GM12878 (cell line): Measurements from ENCODE around the gene KRT80. TPM values are rescaled to one million over a fixed set of nuclear protein-coding genes. Genes with fewer than 3 reads are reported as not detected.
A peak's percentile ranks its signal among the peaks of the same experiment; 100 is the strongest.

Experiments used
- ATAC-seq: fragments of 200-7000 bp; cut with Tn5 transposase; 3 replicates; pipeline ENCODE4 v1.9.1; 2020; ENCODE audit warnings: mild to moderate bottlenecking, moderate library complexity
- BruUV-seq: library from RNA; stranded (reverse); fragments of 400-500 nt; replicated peaks from 2 replicates; lab custom pipeline; 2021; lab: Mats Ljungman, UMichigan
- CTCF ChIA-PET: fragments of 300-600 bp; sonication (Branson Sonifier 250); formaldehyde crosslinking; extraction: SDS; loops from one replicate; lab custom pipeline; 2021; ENCODE audit warnings: inconsistent platforms; lab: Yijun Ruan, JAX
- POLR2A ChIA-PET: fragments of 350-600 bp; formaldehyde crosslinking; extraction: SDS; loops from one replicate; lab custom pipeline; 2021; ENCODE audit warnings: inconsistent platforms; lab: Charles Lee
- RAD21 ChIA-PET: fragments of 300-600 bp; sonication (Branson Sonifier 250); formaldehyde crosslinking; loops from one replicate; lab custom pipeline; 2023; ENCODE audit warnings: antibody characterized with exemption; ENCODE audit not compliant: unreplicated experiment; lab: Charles Lee
- SMC1A ChIA-PET: fragments of 300-600 bp; sonication (Branson Sonifier 250); formaldehyde crosslinking; loops from one replicate; lab custom pipeline; 2023; ENCODE audit not compliant: unreplicated experiment, uncharacterized antibody; lab: Charles Lee
- DNase-seq: peaks from one replicate; pipeline ENCODE4 v3.0.0-alpha.2; 2011; ENCODE audit warnings: low read depth, low spot score
- FAIRE-seq: peaks from 3 replicates; lab custom pipeline; 2011; peaks lifted over from hg19 to GRCh38; lab: Jason Lieb, UNC
- H2AFZ ChIP-seq: 2 replicates; pipeline ENCODE4 v1.6.0; 2011; ENCODE audit warnings: low read depth, low read length, control low read depth; ENCODE audit not compliant: control insufficient read depth
- H3K27ac ChIP-seq: 2 replicates; pipeline ENCODE4 v1.5.1; 2011; ENCODE audit warnings: control low read depth; ENCODE audit not compliant: control insufficient read depth, insufficient read depth
- H3K27me3 ChIP-seq, 2 experiments: replicated peaks in 1 of 2; 2 replicates each; pipeline versions ENCODE4 v1.6.0 to v1.6.1; 2011; ENCODE audit warnings: low read length in 1 of 2; ENCODE audit not compliant: control insufficient read depth in 2 of 2, insufficient read depth in 2 of 2
- H3K36me3 ChIP-seq, 2 experiments: 2 replicates each; pipeline ENCODE4 v1.5.1; 2011; ENCODE audit warnings: low read length in 1 of 2; ENCODE audit not compliant: control insufficient read depth in 2 of 2, insufficient read depth in 2 of 2
- H3K4me1 ChIP-seq: 2 replicates; pipeline ENCODE4 v1.6.1; 2011; ENCODE audit warnings: mild to moderate bottlenecking, low read length, moderate library complexity, mixed read lengths; ENCODE audit not compliant: control insufficient read depth, insufficient read depth
- H3K4me2 ChIP-seq: 2 replicates; pipeline ENCODE4 v1.6.0; 2011; ENCODE audit warnings: control low read depth; ENCODE audit not compliant: control insufficient read depth, insufficient read depth
- H3K4me3 ChIP-seq: fragments of 200-600 bp; sonication (generic); 2 replicates; pipeline ENCODE4 v1.5.1; 2016
- H3K79me2 ChIP-seq: 2 replicates; pipeline ENCODE4 v1.6.0; 2011; ENCODE audit warnings: low read length; ENCODE audit not compliant: control insufficient read depth, insufficient read depth
- H3K9ac ChIP-seq: 2 replicates; pipeline ENCODE4 v1.8.0; 2011; ENCODE audit warnings: low read length, control low read depth, mixed read lengths; ENCODE audit not compliant: control insufficient read depth, insufficient read depth
- H3K9me3 ChIP-seq: replicated peaks from 3 replicates; pipeline ENCODE4 v1.5.1; 2011; ENCODE audit warnings: mild to moderate bottlenecking, low read length; ENCODE audit not compliant: control insufficient read depth, insufficient read depth
- H4K20me1 ChIP-seq: 2 replicates; pipeline ENCODE4 v1.6.0; 2011; ENCODE audit not compliant: control insufficient read depth, insufficient read depth
- BRCA1 ChIP-seq: IDR thresholded peaks from 2 replicates; pipeline ENCODE4 v1.6.1; 2011; ENCODE audit warnings: low read depth, low read length, improper control_type of control experiment
- CBX3 ChIP-seq: fragments of 200-600 bp; sonication (generic); IDR thresholded peaks from 2 replicates; pipeline ENCODE4 v1.6.1; 2016; ENCODE audit warnings: low read depth, borderline replicate concordance
- FOS ChIP-seq: IDR thresholded peaks from 3 replicates; pipeline ENCODE4 v1.6.1; 2011; ENCODE audit warnings: borderline replicate concordance; ENCODE audit not compliant: insufficient read length; ENCODE audit errors: extremely low read depth
- HCFC1 ChIP-seq: fragments of 150-350 bp; IDR thresholded peaks from 2 replicates; pipeline ENCODE4 v1.6.1; 2014; ENCODE audit warnings: low read length
- MEF2B ChIP-seq: fragments of 450-650 bp; IDR thresholded peaks from 2 replicates; pipeline ENCODE4 v1.6.1; 2018; ENCODE audit warnings: mild to moderate bottlenecking, moderate library complexity; ENCODE audit not compliant: partially characterized antibody, poor library complexity, severe bottlenecking
- MTA3 ChIP-seq: IDR thresholded peaks from 2 replicates; pipeline ENCODE4 v1.6.1; 2012; ENCODE audit warnings: low read length, inconsistent platforms, borderline replicate concordance
- MYB ChIP-seq: fragments of 150-350 bp; IDR thresholded peaks from 2 replicates; pipeline ENCODE4 v1.6.1; 2014; ENCODE audit warnings: mild to moderate bottlenecking, low read depth, low read length, borderline replicate concordance
- PAX8 ChIP-seq: fragments of 450-650 bp; IDR thresholded peaks from 2 replicates; pipeline ENCODE4 v1.6.1; 2017; ENCODE audit warnings: mild to moderate bottlenecking, moderate library complexity
- RAD21 ChIP-seq: IDR thresholded peaks from 2 replicates; pipeline ENCODE4 v1.6.1; 2011; ENCODE audit warnings: mild to moderate bottlenecking, low read depth, low read length, moderate library complexity; ENCODE audit not compliant: insufficient read depth
- SUZ12 ChIP-seq: fragments of 200-600 bp; sonication (generic); IDR thresholded peaks from one replicate; pipeline ENCODE4 v1.6.1; 2018; ENCODE audit warnings: antibody characterized with exemption, mild to moderate bottlenecking; ENCODE audit not compliant: unreplicated experiment
- TARDBP ChIP-seq: IDR thresholded peaks from 2 replicates; pipeline ENCODE4 v1.6.1; 2016; ENCODE audit warnings: borderline replicate concordance
- TBL1XR1 ChIP-seq: IDR thresholded peaks from 2 replicates; pipeline ENCODE4 v1.6.1; 2012; ENCODE audit warnings: low read depth, low read length, improper control_type of control experiment
- ZZZ3 ChIP-seq: IDR thresholded peaks from 2 replicates; pipeline ENCODE4 v1.6.1; 2011; ENCODE audit warnings: low read depth; ENCODE audit not compliant: control insufficient read depth, insufficient read length
- WGBS: methylation state at CpG from one replicate; pipeline ENCODE4 v1.1.6; 2016; ENCODE audit warnings: low lambda C conversion rate; ENCODE audit not compliant: insufficient replicate concordance, insufficient coverage; ENCODE audit errors: missing lambda C conversion rate; 5-methylcytosine and 5-hydroxymethylcytosine counted together
- in situ Hi-C: fragments of 300-500 bp; cut with MboI; formaldehyde crosslinking; loops from 9 replicates; pipeline ENCODE4 v1.14.3; 2018; ENCODE audit warnings: mixed read lengths
- intact Hi-C: fragments of 100-400 bp; cut with micrococcal nuclease; formaldehyde crosslinking; loops from one replicate; pipeline ENCODE4 v1.14.2; 2022; ENCODE audit not compliant: unreplicated experiment
- polyA plus RNA-seq, 11 experiments: library from polyadenylated mRNA; depleted of rRNA in 4 of 11; unstranded in 6 of 11; stranded (reverse) in 5 of 11; fragments of >200 nt; fragmentation: Nextera tagmentation in 4 of 11; fragmentation: Illumina TruSeq in 1 of 11; extraction: Ambion mirVana in 4 of 11; extraction: Trizol in 1 of 11; gene quantifications; 1 replicate in 1 of 11; 2 replicates in 10 of 11; pipeline versions ENCODE4 v1.2.1 to v1.2.3, GENCODE V29; 2011 to 2016; ENCODE audit warnings: inconsistent platforms in 2 of 11, missing spikeins in 2 of 11, low read depth in 1 of 11
- total RNA-seq, 4 experiments: library from RNA; depleted of rRNA in 3 of 4; stranded (reverse); fragments of >200 nt in 3 of 4; fragmentation: Illumina TruSeq in 1 of 4; extraction: Trizol in 1 of 4; gene quantifications; 2 replicates each; pipeline versions ENCODE4 v1.2.1 to v1.2.3, GENCODE V29; 2013 to 2021
- TF ChIP-seq, protein P1 (sequence below): fragments of 450-650 bp; IDR thresholded peaks from 2 replicates; pipeline ENCODE4 v1.6.1; 2018; ENCODE audit warnings: mild to moderate bottlenecking, low read depth, moderate library complexity; ENCODE audit not compliant: partially characterized antibody

KRT80 gene
- total and polyA plus RNA-seq, 10 of the 15 experiments (the other 5 are each of a cell fraction or from before 2014, with no cell fraction given) = 0.01 TPM; not detected in 9

DNA sequence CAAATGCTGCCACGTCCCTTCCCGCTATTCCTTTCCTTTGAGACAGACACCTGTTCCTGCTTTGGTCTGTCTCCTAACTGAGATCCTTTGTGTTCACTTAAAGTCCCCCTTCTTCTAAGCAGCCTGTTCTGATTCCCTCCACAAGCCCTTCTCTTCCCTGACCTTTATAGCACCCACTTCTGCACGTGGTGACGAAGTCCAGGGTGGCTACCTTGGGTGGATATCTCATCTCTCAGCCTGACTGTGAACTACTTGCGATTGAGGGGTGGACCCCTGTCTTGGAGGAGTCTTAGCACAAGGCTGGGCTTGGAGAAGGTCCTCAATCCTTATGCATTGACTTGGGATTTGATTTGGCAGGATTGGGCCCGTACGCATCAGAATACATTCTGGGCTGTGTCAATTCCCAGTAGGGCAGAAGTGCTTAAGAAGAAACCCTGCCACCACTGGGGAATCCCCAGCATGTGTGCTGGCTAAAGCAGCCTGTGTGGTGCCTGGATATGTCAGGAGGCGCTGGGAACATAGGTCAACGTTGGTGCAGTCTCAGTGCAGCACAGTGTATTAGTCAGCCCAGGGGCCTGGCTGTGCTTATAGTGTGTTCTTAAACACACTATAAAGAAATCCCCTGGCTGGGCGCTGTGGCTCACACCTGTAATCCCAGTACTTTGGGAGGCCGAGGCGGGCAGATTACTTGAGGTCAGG, 23.6 kb downstream of the KRT80 start (continued):
- TF ChIP-seq RAD21 = no peak
- TF ChIP-seq MEF2B = peak; percentile 10
- no peak for TF ChIP-seq BRCA1

DNA sequence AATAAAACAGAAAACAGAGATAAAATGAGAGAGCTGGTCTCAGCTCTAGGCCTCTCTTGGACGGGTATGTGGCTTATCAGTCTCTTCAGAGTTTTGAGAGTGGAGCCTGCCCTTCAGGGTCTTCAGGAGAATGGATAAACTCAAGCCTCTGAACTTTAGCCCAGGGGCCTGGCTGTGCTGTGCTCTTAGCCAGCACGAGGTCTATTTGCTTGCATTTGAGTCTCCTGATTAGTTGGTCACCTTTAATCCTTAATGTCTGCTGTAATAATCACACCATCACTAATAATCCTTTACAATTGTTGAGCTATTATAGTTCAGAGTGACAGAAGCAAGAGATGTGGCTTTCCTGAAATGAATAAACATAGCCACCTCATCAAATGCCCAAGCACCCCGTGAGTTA, 24.3 kb downstream of the KRT80 start:
- H3K4me3 ChIP-seq = no peak overlapping the region
- H3K36me3 ChIP-seq = no peaks in the 10 kb centered on the region
- no peaks in the 10 kb centered on the region for H4K20me1 ChIP-seq
- TF ChIP-seq CBX3 (no peak), TARDBP (no peak), HCFC1 (no peak), MYB (no peak), ZZZ3 (no peak), FOS (no peak), PAX8 (no peak), MTA3 (no peak), SUZ12 (no peak), TBL1XR1 (no peak)
- TF ChIP-seq, protein P1, sequence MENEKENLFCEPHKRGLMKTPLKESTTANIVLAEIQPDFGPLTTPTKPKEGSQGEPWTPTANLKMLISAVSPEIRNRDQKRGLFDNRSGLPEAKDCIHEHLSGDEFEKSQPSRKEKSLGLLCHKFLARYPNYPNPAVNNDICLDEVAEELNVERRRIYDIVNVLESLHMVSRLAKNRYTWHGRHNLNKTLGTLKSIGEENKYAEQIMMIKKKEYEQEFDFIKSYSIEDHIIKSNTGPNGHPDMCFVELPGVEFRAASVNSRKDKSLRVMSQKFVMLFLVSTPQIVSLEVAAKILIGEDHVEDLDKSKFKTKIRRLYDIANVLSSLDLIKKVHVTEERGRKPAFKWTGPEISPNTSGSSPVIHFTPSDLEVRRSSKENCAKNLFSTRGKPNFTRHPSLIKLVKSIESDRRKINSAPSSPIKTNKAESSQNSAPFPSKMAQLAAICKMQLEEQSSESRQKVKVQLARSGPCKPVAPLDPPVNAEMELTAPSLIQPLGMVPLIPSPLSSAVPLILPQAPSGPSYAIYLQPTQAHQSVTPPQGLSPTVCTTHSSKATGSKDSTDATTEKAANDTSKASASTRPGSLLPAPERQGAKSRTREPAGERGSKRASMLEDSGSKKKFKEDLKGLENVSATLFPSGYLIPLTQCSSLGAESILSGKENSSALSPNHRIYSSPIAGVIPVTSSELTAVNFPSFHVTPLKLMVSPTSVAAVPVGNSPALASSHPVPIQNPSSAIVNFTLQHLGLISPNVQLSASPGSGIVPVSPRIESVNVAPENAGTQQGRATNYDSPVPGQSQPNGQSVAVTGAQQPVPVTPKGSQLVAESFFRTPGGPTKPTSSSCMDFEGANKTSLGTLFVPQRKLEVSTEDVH = no peak
- in situ Hi-C loops = no loop called here
- H3K4me2 ChIP-seq = no peak overlapping the region
- ATAC-seq (peak; percentile 5; the same call in 2 of the 3 replicates), DNase-seq (no peak), FAIRE-seq (no peak)
- RAD21 ChIA-PET = interaction anchor here (1.3 kb wide), 1 partner anchor 160 kb away, joined by 3 read pairs; no protein-coding TSS in a partner anchor
- no peaks in the 10 kb centered on the region for H3K9me3 ChIP-seq
- BruUV-seq = no TSS peak
- SMC1A ChIA-PET = interaction anchor here (0.7 kb wide), 1 partner anchor 77 kb away, joined by 3 read pairs; no protein-coding TSS in a partner anchor
- no peak overlapping the region for H3K27ac ChIP-seq
- H3K79me2 ChIP-seq = no peaks in the 10 kb centered on the region
- intact Hi-C loops = no loop called here
- H3K4me1 ChIP-seq = peaks cover 6% of the 10 kb centered on the region
- H3K9ac ChIP-seq = no peak overlapping the region
- no peaks in the 10 kb centered on the region for H3K27me3 ChIP-seq
- CTCF ChIA-PET = interaction anchor here (0.8 to 1.2 kb wide), 4 partner anchors 8 to 49 kb away, joined by 3 to 4 read pairs (median 3); no protein-coding TSS in a partner anchor
- WGBS = 0% methylated on average over 3 of the region's 3 CpGs
- H2AFZ ChIP-seq = no peak overlapping the region
- POLR2A ChIA-PET = no interaction called here
